Natural killer cell (primary cell): Measurements from ENCODE around the gene RCAN2. TPM values are rescaled to one million over a fixed set of nuclear protein-coding genes. Genes with fewer than 3 reads are reported as not detected.

Source experiments
- ATAC-seq, 3 donors: fragments of 150-1000 bp in 2 of 3; fragments of 200-7000 bp in 1 of 3; cut with Tn5 transposase; 1 replicate in 1 of 3; 2 replicates in 2 of 3; pipeline ENCODE4 v1.10.0; 2021; ENCODE audit warnings: mild to moderate bottlenecking in 2 of 3, moderate library complexity in 2 of 3
- DNase-seq, 2 donors: peaks; one replicate each; pipeline versions ENCODE4 v3.0.0 to v3.0.0-alpha.2; 2013 to 2021; ENCODE audit warnings: mixed read lengths in 1 of 2
- H3K27ac ChIP-seq: one replicate; pipeline ENCODE4 v1.5.1; 2013; ENCODE audit warnings: mild to moderate bottlenecking, low read length
- H3K27me3 ChIP-seq: one replicate; pipeline ENCODE4 v1.6.1; 2013; ENCODE audit warnings: low read length; ENCODE audit not compliant: control insufficient read depth, insufficient read depth
- H3K36me3 ChIP-seq: one replicate; pipeline ENCODE4 v1.6.1; 2013; ENCODE audit warnings: low read length; ENCODE audit not compliant: control insufficient read depth, insufficient read depth
- H3K4me1 ChIP-seq: one replicate; pipeline ENCODE4 v1.6.1; 2013; ENCODE audit warnings: low read length; ENCODE audit not compliant: control insufficient read depth, insufficient read depth
- H3K4me3 ChIP-seq: one replicate; pipeline ENCODE4 v1.5.1; 2013; ENCODE audit warnings: low read length
- H3K9me3 ChIP-seq: one replicate; pipeline ENCODE4 v1.6.1; 2013; ENCODE audit warnings: low read length; ENCODE audit not compliant: control insufficient read depth, insufficient read depth
- H3K27ac Mint-ChIP-seq, 2 donors: one replicate each; pipeline ENCODE4 v1.8.0; 2022; ENCODE audit warnings: mild to moderate bottlenecking in 2 of 2, mixed read lengths in 2 of 2, moderate library complexity in 1 of 2
- H3K27me3 Mint-ChIP-seq, 2 donors: one replicate each; pipeline ENCODE4 v1.8.0; 2022; ENCODE audit warnings: low read depth in 2 of 2, mixed read lengths in 2 of 2
- H3K36me3 Mint-ChIP-seq: one replicate; pipeline ENCODE4 v1.8.0; 2022; ENCODE audit warnings: mixed read lengths
- H3K4me1 Mint-ChIP-seq, 2 donors: one replicate each; pipeline ENCODE4 v1.8.0; 2022; ENCODE audit warnings: mixed read lengths in 2 of 2
- H3K4me3 Mint-ChIP-seq: one replicate; pipeline ENCODE4 v1.8.0; 2022; ENCODE audit warnings: mild to moderate bottlenecking, moderate library complexity, mixed read lengths
- H3K9me3 Mint-ChIP-seq, 2 donors: one replicate each; pipeline ENCODE4 v1.8.0; 2022; ENCODE audit warnings: mixed read lengths in 2 of 2
- CTCF ChIP-seq: fragments of 200-600 bp; IDR thresholded peaks from one replicate; pipeline ENCODE4 v1.8.0; 2022; ENCODE audit warnings: antibody characterized with exemption
- WGBS: methylation state at CpG from one replicate; pipeline ENCODE4 v1.1.7; 2013; ENCODE audit warnings: missing lambda C conversion rate; ENCODE audit not compliant: insufficient coverage; 5-methylcytosine and 5-hydroxymethylcytosine counted together
- intact Hi-C: fragments of 100-400 bp; cut with micrococcal nuclease; formaldehyde crosslinking; loops from one replicate; pipeline ENCODE4 v1.14.2; 2022
- total RNA-seq, 4 donors: library from RNA; stranded (reverse); fragments of 120-200 nt in 1 of 4; gene quantifications; one replicate each; pipeline versions ENCODE4 v1.2.3 to v1.2.4, GENCODE V29; 2013 to 2022

The RCAN2 gene
- total RNA-seq, 3 donors from 2014 or later (not counting 1 experiment from before 2014, with no cell fraction given), result 0.43 TPM; not detected in 2

GRCh38 chr6:46234156-46234556 is 257.1 kb downstream of the RCAN2 start:
- ATAC-seq (no peak), DNase-seq (no peak)
- no peaks in the 10 kb centered on the region for H3K36me3 ChIP-seq
- Mint-ChIP-seq H3K27ac (no peak overlapping the region), H3K27me3 (peaks cover 0 to 1% of the 10 kb centered on the region in 2 donors), H3K4me1 (no peaks in the 10 kb centered on the region), H3K9me3 (peaks cover 0 to 4% of the 10 kb centered on the region in 2 donors), H3K4me3 (no peak overlapping the region), H3K36me3 (no peaks in the 10 kb centered on the region)
- no peak for TF ChIP-seq CTCF
- H3K4me3 ChIP-seq, result no peak overlapping the region
- peaks cover 5% of the 10 kb centered on the region for H3K9me3 ChIP-seq
- no peaks in the 10 kb centered on the region for H3K4me1 ChIP-seq
- H3K27me3 ChIP-seq, result no peaks in the 10 kb centered on the region
- 69% methylated on average over 1 of the region's 2 CpGs for WGBS
- intact Hi-C loops, result no loop called here
- H3K27ac ChIP-seq, result no peak overlapping the region

- Mint-ChIP-seq H3K36me3 (no peaks in the 10 kb centered on the region), H3K9me3 (peaks cover 0 to 4% of the 10 kb centered on the region in 2 donors), H3K4me3 (no peak overlapping the region), H3K27ac (no peak overlapping the region), H3K4me1 (no peaks in the 10 kb centered on the region), H3K27me3 (peaks cover 0 to 3% of the 10 kb centered on the region in 2 donors)
- Histone ChIP-seq H3K4me3 (no peak overlapping the region), H3K36me3 (no peaks in the 10 kb centered on the region), H3K27ac (no peak overlapping the region), H3K27me3 (no peaks in the 10 kb centered on the region), H3K9me3 (peaks cover 5% of the 10 kb centered on the region), H3K4me1 (no peaks in the 10 kb centered on the region)
- ATAC-seq (no peak), DNase-seq (no peak)
- 94% methylated on average over 3 of the region's 3 CpGs for WGBS
- no peak for TF ChIP-seq CTCF
- intact Hi-C loops, result no loop called here
Observed at GRCh38 chr6:46233129-46233528, 258.1 kb downstream of the RCAN2 start.

GRCh38 chr6:46222286-46222685 is 269.0 kb downstream of the RCAN2 start:
- WGBS, result no CpG with 5 or more reads among the region's 1 CpG
- Histone ChIP-seq H3K4me1 (no peaks in the 10 kb centered on the region), H3K4me3 (no peak overlapping the region), H3K36me3 (no peaks in the 10 kb centered on the region), H3K9me3 (no peaks in the 10 kb centered on the region), H3K27ac (no peak overlapping the region), H3K27me3 (no peaks in the 10 kb centered on the region)
- intact Hi-C loops, result loop anchor here (5.0 kb wide), 1 partner anchor 270 kb away; the partner anchor contains the start of gene RCAN2
- no peak for TF ChIP-seq CTCF
- H3K4me1 Mint-ChIP-seq, result no peaks in the 10 kb centered on the region
- H3K36me3 Mint-ChIP-seq, result no peaks in the 10 kb centered on the region
- no peaks in the 10 kb centered on the region for H3K9me3 Mint-ChIP-seq
- no peak overlapping the region for H3K4me3 Mint-ChIP-seq
- ATAC-seq, result no peak
- H3K27ac Mint-ChIP-seq, result no peak overlapping the region
- no peak for DNase-seq
- H3K27me3 Mint-ChIP-seq, result no peaks in the 10 kb centered on the region

GRCh38 chr6:46221222-46221793 is 269.9 kb downstream of the RCAN2 start:
- peak; percentile 84 for TF ChIP-seq CTCF
- Mint-ChIP-seq H3K27ac (no peak overlapping the region), H3K9me3 (no peaks in the 10 kb centered on the region), H3K36me3 (no peaks in the 10 kb centered on the region), H3K27me3 (no peaks in the 10 kb centered on the region), H3K4me1 (no peaks in the 10 kb centered on the region), H3K4me3 (no peak overlapping the region)
- H3K4me3 ChIP-seq, result no peak overlapping the region
- ATAC-seq (peak; percentile 69 to 88 (median 73)), DNase-seq (peak in 1 of 2 donors; percentile 49)
- 36% methylated on average over 3 of the region's 4 CpGs for WGBS
- H3K9me3 ChIP-seq, result no peaks in the 10 kb centered on the region
- intact Hi-C loops, result loop anchor here (1.0 to 5.0 kb wide), 4 partner anchors 131 to 405 kb away; partner anchors contain the start of gene RCAN2
- H3K36me3 ChIP-seq, result no peaks in the 10 kb centered on the region
- H3K4me1 ChIP-seq, result no peaks in the 10 kb centered on the region
- H3K27me3 ChIP-seq, result no peaks in the 10 kb centered on the region
- H3K27ac ChIP-seq, result no peak overlapping the region
